Measurements from ENCODE around the gene MR1.

Gene MR1

GRCh38 chr1:181108304-181108867 is 74.6 kb downstream of the MR1 start:
- no peak for DNase-seq (ENCODE audit: low spot score)

DNA sequence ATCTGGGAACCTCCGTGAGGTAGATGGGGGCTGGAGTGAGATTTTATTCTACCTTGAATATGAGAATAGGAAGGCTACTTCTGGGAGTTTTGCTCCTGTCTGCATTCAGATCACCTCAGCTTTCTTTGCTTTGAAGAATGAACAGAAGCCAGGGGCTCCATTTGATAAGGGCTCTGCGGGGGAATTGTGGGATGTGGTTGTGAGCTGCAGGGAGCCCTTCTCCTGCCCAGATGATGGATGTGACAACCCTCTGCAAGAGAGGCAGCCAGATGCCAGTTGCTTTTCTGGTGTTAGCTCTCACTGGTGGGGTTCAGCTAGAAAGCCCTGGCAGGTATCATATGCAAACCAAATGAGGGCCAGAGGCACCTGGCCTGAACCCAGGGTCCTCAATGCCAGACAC is 76.2 kb downstream of the MR1 start:
- DNase-seq (ENCODE audit: low spot score) = no peak
